NT2/D1 (cell line): Measurements from ENCODE around the gene SMIM33.

Experiments used
- SUZ12 ChIP-seq: IDR thresholded peaks from 2 replicates; pipeline ENCODE4 v1.6.1; 2011; ENCODE audit not compliant: insufficient read length, insufficient read depth; ENCODE audit errors: extremely low read depth
- YY1 ChIP-seq: IDR thresholded peaks from 2 replicates; pipeline ENCODE4 v1.6.1; 2011; ENCODE audit not compliant: insufficient read length, insufficient read depth
- ZNF274 ChIP-seq: IDR thresholded peaks from 2 replicates; pipeline ENCODE4 v1.6.1; 2011; ENCODE audit warnings: mild to moderate bottlenecking, low read depth, low read length

- TF ChIP-seq SUZ12 = no peak
- no peak for TF ChIP-seq ZNF274
- TF ChIP-seq YY1 = no peak
Observed at GRCh38 chr5:139462586-139463276, 8.1 kb upstream of the SMIM33 start, which contains the start of gene ECSCR.
